ENCODE data around the gene CD248.

Gene CD248

GRCh38 chr11:66345316-66345649 lies 28.4 kb upstream of the CD248 start:
- no peak for DNase-seq (ENCODE audit: low spot score)
- no peak for TF ChIP-seq CTCF (IDR thresholded peaks at IDR 0.05; ENCODE audit: poor library complexity, severe bottlenecking)
- H3K27ac ChIP-seq (ENCODE audit: poor library complexity, severe bottlenecking) = peak overlapping the region; percentile 59
- H3K27me3 ChIP-seq (ENCODE audit: insufficient read depth, poor library complexity, severe bottlenecking) = no peaks in the 10 kb centered on the region
- no peak for ATAC-seq (ENCODE audit: low read depth)
- peak overlapping the region; percentile 56 for H3K4me3 ChIP-seq (ENCODE audit: severe bottlenecking)
- H3K36me3 ChIP-seq (ENCODE audit: low read depth) = peaks cover 12% of the 10 kb centered on the region; the same call in 1 of the 2 replicates
- H3K4me1 ChIP-seq (ENCODE audit: insufficient read depth, poor library complexity, severe bottlenecking) = peaks cover 21% of the 10 kb centered on the region
- H3K9me3 ChIP-seq (ENCODE audit: severe bottlenecking) = no peaks in the 10 kb centered on the region

GRCh38 chr11:66344550-66345315 lies 27.9 kb upstream of the CD248 start, which contains the start of gene BRMS1:
Gene BRMS1 (minus strand): TSS chr11:66345104. CDS start chr11:66342234, 2,870 bp downstream.
- peak; percentile 97 for DNase-seq (ENCODE audit: low spot score)
- ATAC-seq (ENCODE audit: low read depth) = peak; percentile 77

GRCh38 chr11:66343176-66343575 lies 26.3 kb upstream of the CD248 start:
- ATAC-seq (ENCODE audit: low read depth) = no peak
- no peak overlapping the region for H3K4me3 ChIP-seq (ENCODE audit: severe bottlenecking)
- no peaks in the 10 kb centered on the region for H3K27me3 ChIP-seq (ENCODE audit: insufficient read depth, poor library complexity, severe bottlenecking)
- no peak for TF ChIP-seq CTCF (IDR thresholded peaks at IDR 0.05; ENCODE audit: poor library complexity, severe bottlenecking)
- peak overlapping the region; percentile 59 for H3K27ac ChIP-seq (ENCODE audit: poor library complexity, severe bottlenecking)
- peak; percentile 15 for DNase-seq (ENCODE audit: low spot score)
- H3K9me3 ChIP-seq (ENCODE audit: severe bottlenecking) = no peaks in the 10 kb centered on the region
- peaks cover 23% of the 10 kb centered on the region for H3K36me3 ChIP-seq (ENCODE audit: low read depth)
- H3K4me1 ChIP-seq (ENCODE audit: insufficient read depth, poor library complexity, severe bottlenecking) = peaks cover 37% of the 10 kb centered on the region

More at GRCh38 chr11:66344550-66345315, 27.9 kb upstream of the CD248 start, which contains the start of gene BRMS1:
- no peak for TF ChIP-seq CTCF (IDR thresholded peaks at IDR 0.05; ENCODE audit: poor library complexity, severe bottlenecking)
- Histone ChIP-seq H3K9me3 (ENCODE audit: severe bottlenecking) (no peaks in the 10 kb centered on the region), H3K27me3 (ENCODE audit: insufficient read depth, poor library complexity, severe bottlenecking) (no peaks in the 10 kb centered on the region), H3K36me3 (ENCODE audit: low read depth) (peaks cover 14% of the 10 kb centered on the region), H3K4me1 (ENCODE audit: insufficient read depth, poor library complexity, severe bottlenecking) (peaks cover 22% of the 10 kb centered on the region), H3K4me3 (ENCODE audit: severe bottlenecking) (peak within 1 kb of the TSS; percentile 85), H3K27ac (ENCODE audit: poor library complexity, severe bottlenecking) (peak within 1 kb of the TSS; percentile 59)

GRCh38 chr11:66341502-66342126 lies 24.8 kb upstream of the CD248 start:
- H3K27me3 ChIP-seq (ENCODE audit: insufficient read depth, poor library complexity, severe bottlenecking) = no peaks in the 10 kb centered on the region
- peaks cover 28% of the 10 kb centered on the region for H3K36me3 ChIP-seq (ENCODE audit: low read depth)
- no peak overlapping the region for H3K4me3 ChIP-seq (ENCODE audit: severe bottlenecking)
- no peak for TF ChIP-seq CTCF (IDR thresholded peaks at IDR 0.05; ENCODE audit: poor library complexity, severe bottlenecking)
- DNase-seq (ENCODE audit: low spot score) (no peak), ATAC-seq (ENCODE audit: low read depth) (no peak)
- no peak overlapping the region for H3K27ac ChIP-seq (ENCODE audit: poor library complexity, severe bottlenecking)
- H3K4me1 ChIP-seq (ENCODE audit: insufficient read depth, poor library complexity, severe bottlenecking) = peaks cover 52% of the 10 kb centered on the region
- no peaks in the 10 kb centered on the region for H3K9me3 ChIP-seq (ENCODE audit: severe bottlenecking)
